WTC11 (cell line): Measurements from ENCODE around the gene GNAI3. TPM values are rescaled to one million over a fixed set of nuclear protein-coding genes. Genes with fewer than 3 reads are reported as not detected.

Experiments used
- ATAC-seq: fragments of 200-7000 bp; cut with Tn5 transposase; 2 replicates; pipeline ENCODE4 v1.10.0; 2021; ENCODE audit warnings: mild to moderate bottlenecking, moderate library complexity
- CTCF ChIA-PET: fragments of 300-600 bp; sonication (Branson Sonifier 250); formaldehyde crosslinking; loops from one replicate; lab custom pipeline; 2021; ENCODE audit warnings: antibody characterized with exemption; lab: Charles Lee
- POLR2A ChIA-PET: fragments of 350-600 bp; sonication (Branson Sonifier 250); formaldehyde crosslinking; loops from one replicate; lab custom pipeline; 2021; ENCODE audit warnings: antibody characterized with exemption; lab: Charles Lee
- DNase-seq: peaks from one replicate; pipeline ENCODE4 v3.0.0; 2021; ENCODE audit warnings: low spot score
- H3K27ac Mint-ChIP-seq: 2 replicates; pipeline ENCODE4 v1.8.0; 2021; ENCODE audit warnings: mixed read lengths
- H3K27me3 Mint-ChIP-seq: 2 replicates; pipeline ENCODE4 v1.8.0; 2021; ENCODE audit warnings: low read depth, mild to moderate bottlenecking, moderate library complexity, mixed read lengths
- H3K36me3 Mint-ChIP-seq: 2 replicates; pipeline ENCODE4 v1.8.0; 2021; ENCODE audit warnings: mixed read lengths
- H3K4me1 Mint-ChIP-seq: 2 replicates; pipeline ENCODE4 v1.8.0; 2022; ENCODE audit warnings: mixed read lengths
- H3K4me3 Mint-ChIP-seq: 2 replicates; pipeline ENCODE4 v1.8.0; 2021; ENCODE audit warnings: mild to moderate bottlenecking, moderate library complexity, mixed read lengths
- H3K9me3 Mint-ChIP-seq: 2 replicates; pipeline ENCODE4 v1.8.0; 2021; ENCODE audit warnings: mixed read lengths
- AR ChIP-seq: fragments of 250-450 bp; sonication (Bioruptor Pico); IDR thresholded peaks from 2 replicates; pipeline ENCODE4 v1.9.0; 2021; ENCODE audit warnings: mild to moderate bottlenecking
- E2F5 ChIP-seq: sonication (generic); formaldehyde crosslinking; IDR thresholded peaks from 2 replicates; pipeline ENCODE4 v1.8.1; 2022; ENCODE audit warnings: mild to moderate bottlenecking, moderate library complexity, missing genetic modification reagents
- ELF4 ChIP-seq: sonication (generic); formaldehyde crosslinking; IDR thresholded peaks from 2 replicates; pipeline ENCODE4 v1.8.1; 2022; ENCODE audit warnings: low read depth, mild to moderate bottlenecking, moderate library complexity, missing genetic modification reagents
- FOXJ3 ChIP-seq: sonication (generic); formaldehyde crosslinking; IDR thresholded peaks from 2 replicates; pipeline ENCODE4 v1.9.0; 2021; ENCODE audit warnings: missing genetic modification reagents, mild to moderate bottlenecking, borderline replicate concordance
- MYBL2 ChIP-seq: sonication (generic); formaldehyde crosslinking; IDR thresholded peaks from 2 replicates; pipeline ENCODE4 v1.8.1; 2023; ENCODE audit warnings: mild to moderate bottlenecking, moderate library complexity, missing genetic modification reagents
- NR1H2 ChIP-seq: sonication (generic); formaldehyde crosslinking; IDR thresholded peaks from 2 replicates; pipeline ENCODE4 v1.9.0; 2021; ENCODE audit warnings: mild to moderate bottlenecking, moderate library complexity, missing genetic modification reagents
- SOX15 ChIP-seq: fragments of 250-450 bp; sonication (Bioruptor Pico); IDR thresholded peaks from 2 replicates; pipeline ENCODE4 v1.9.0; 2021; ENCODE audit warnings: mild to moderate bottlenecking
- USF2 ChIP-seq: sonication (generic); formaldehyde crosslinking; IDR thresholded peaks from 2 replicates; pipeline ENCODE4 v1.8.1; 2023; ENCODE audit warnings: mild to moderate bottlenecking, missing genetic modification reagents, moderate library complexity
- ZNF263 ChIP-seq: sonication (generic); formaldehyde crosslinking; IDR thresholded peaks from 2 replicates; pipeline ENCODE4 v1.8.1; 2022; ENCODE audit warnings: low read depth, mild to moderate bottlenecking, moderate library complexity, missing genetic modification reagents
- ZNF416 ChIP-seq: fragments of 250-450 bp; sonication (Bioruptor Pico); IDR thresholded peaks from 2 replicates; pipeline ENCODE4 v1.9.0; 2021; ENCODE audit warnings: mild to moderate bottlenecking, inconsistent platforms
- ZNF532 ChIP-seq: fragments of 250-450 bp; sonication (Bioruptor Pico); IDR thresholded peaks from 2 replicates; pipeline ENCODE4 v1.9.0; 2021; ENCODE audit warnings: mild to moderate bottlenecking, borderline replicate concordance
- ZSCAN18 ChIP-seq: fragments of 250-450 bp; sonication (Bioruptor Pico); IDR thresholded peaks from 2 replicates; pipeline ENCODE4 v2.1.2; 2022; ENCODE audit warnings: mild to moderate bottlenecking, moderate library complexity
- total RNA-seq: library from RNA; stranded (reverse); gene quantifications from 3 replicates; pipeline ENCODE4 v1.2.3, GENCODE V29; 2021
- TF ChIP-seq, protein P1 (sequence below): fragments of 200-600 bp; IDR thresholded peaks from 2 replicates; pipeline ENCODE4 v1.8.0; 2022; ENCODE audit warnings: antibody characterized with exemption
- TF ChIP-seq, protein P2 (sequence below): fragments of 250-450 bp; sonication (Bioruptor Pico); IDR thresholded peaks from 2 replicates; pipeline ENCODE4 v1.9.0; 2021; ENCODE audit warnings: mild to moderate bottlenecking
- TF ChIP-seq, protein P3 (sequence below): sonication (generic); formaldehyde crosslinking; IDR thresholded peaks from 2 replicates; pipeline ENCODE4 v1.8.0; 2023; ENCODE audit warnings: missing genetic modification reagents, mild to moderate bottlenecking, borderline replicate concordance

GNAI3 gene
- total RNA-seq, 1 experiment from 2014 or later, result 7.2 TPM

GRCh38 chr1:109501644-109502363 lies 46.6 kb upstream of the GNAI3 start (continued):
- TF ChIP-seq, protein P1, sequence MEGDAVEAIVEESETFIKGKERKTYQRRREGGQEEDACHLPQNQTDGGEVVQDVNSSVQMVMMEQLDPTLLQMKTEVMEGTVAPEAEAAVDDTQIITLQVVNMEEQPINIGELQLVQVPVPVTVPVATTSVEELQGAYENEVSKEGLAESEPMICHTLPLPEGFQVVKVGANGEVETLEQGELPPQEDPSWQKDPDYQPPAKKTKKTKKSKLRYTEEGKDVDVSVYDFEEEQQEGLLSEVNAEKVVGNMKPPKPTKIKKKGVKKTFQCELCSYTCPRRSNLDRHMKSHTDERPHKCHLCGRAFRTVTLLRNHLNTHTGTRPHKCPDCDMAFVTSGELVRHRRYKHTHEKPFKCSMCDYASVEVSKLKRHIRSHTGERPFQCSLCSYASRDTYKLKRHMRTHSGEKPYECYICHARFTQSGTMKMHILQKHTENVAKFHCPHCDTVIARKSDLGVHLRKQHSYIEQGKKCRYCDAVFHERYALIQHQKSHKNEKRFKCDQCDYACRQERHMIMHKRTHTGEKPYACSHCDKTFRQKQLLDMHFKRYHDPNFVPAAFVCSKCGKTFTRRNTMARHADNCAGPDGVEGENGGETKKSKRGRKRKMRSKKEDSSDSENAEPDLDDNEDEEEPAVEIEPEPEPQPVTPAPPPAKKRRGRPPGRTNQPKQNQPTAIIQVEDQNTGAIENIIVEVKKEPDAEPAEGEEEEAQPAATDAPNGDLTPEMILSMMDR, result no peak

GRCh38 chr1:109502364-109502851 lies 46.0 kb upstream of the GNAI3 start:
- Mint-ChIP-seq H3K27me3 (peaks cover 8% of the 10 kb centered on the region), H3K9me3 (no peaks in the 10 kb centered on the region), H3K27ac (no peak overlapping the region), H3K4me3 (no peak overlapping the region), H3K36me3 (no peaks in the 10 kb centered on the region), H3K4me1 (peaks cover 27% of the 10 kb centered on the region)
- POLR2A ChIA-PET, result no interaction called here
- no peak for DNase-seq
- CTCF ChIA-PET, result interaction anchor here (0.8 to 2.1 kb wide), 4 partner anchors 8 to 44 kb away, joined by 3 to 13 read pairs (median 4); partner anchors contain the start of gene CYB561D1
- no peak for ATAC-seq
- TF ChIP-seq ELF4, result no peak
- TF ChIP-seq, protein P2, sequence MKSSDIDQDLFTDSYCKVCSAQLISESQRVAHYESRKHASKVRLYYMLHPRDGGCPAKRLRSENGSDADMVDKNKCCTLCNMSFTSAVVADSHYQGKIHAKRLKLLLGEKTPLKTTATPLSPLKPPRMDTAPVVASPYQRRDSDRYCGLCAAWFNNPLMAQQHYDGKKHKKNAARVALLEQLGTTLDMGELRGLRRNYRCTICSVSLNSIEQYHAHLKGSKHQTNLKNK (CRISPR knock-in tag), result no peak
- no peak for TF ChIP-seq ZNF532 (CRISPR knock-in tag)
- TF ChIP-seq, protein P3, sequence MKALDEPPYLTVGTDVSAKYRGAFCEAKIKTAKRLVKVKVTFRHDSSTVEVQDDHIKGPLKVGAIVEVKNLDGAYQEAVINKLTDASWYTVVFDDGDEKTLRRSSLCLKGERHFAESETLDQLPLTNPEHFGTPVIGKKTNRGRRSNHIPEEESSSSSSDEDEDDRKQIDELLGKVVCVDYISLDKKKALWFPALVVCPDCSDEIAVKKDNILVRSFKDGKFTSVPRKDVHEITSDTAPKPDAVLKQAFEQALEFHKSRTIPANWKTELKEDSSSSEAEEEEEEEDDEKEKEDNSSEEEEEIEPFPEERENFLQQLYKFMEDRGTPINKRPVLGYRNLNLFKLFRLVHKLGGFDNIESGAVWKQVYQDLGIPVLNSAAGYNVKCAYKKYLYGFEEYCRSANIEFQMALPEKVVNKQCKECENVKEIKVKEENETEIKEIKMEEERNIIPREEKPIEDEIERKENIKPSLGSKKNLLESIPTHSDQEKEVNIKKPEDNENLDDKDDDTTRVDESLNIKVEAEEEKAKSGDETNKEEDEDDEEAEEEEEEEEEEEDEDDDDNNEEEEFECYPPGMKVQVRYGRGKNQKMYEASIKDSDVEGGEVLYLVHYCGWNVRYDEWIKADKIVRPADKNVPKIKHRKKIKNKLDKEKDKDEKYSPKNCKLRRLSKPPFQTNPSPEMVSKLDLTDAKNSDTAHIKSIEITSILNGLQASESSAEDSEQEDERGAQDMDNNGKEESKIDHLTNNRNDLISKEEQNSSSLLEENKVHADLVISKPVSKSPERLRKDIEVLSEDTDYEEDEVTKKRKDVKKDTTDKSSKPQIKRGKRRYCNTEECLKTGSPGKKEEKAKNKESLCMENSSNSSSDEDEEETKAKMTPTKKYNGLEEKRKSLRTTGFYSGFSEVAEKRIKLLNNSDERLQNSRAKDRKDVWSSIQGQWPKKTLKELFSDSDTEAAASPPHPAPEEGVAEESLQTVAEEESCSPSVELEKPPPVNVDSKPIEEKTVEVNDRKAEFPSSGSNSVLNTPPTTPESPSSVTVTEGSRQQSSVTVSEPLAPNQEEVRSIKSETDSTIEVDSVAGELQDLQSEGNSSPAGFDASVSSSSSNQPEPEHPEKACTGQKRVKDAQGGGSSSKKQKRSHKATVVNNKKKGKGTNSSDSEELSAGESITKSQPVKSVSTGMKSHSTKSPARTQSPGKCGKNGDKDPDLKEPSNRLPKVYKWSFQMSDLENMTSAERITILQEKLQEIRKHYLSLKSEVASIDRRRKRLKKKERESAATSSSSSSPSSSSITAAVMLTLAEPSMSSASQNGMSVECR (CRISPR knock-in tag), result no peak
- TF ChIP-seq MYBL2, result no peak
- TF ChIP-seq ZSCAN18 (CRISPR knock-in tag), result no peak
- TF ChIP-seq E2F5 (CRISPR knock-in tag), result no peak
- TF ChIP-seq NR1H2, result no peak
- no peak for TF ChIP-seq FOXJ3 (CRISPR knock-in tag)
- no peak for TF ChIP-seq USF2 (CRISPR knock-in tag)
- no peak for TF ChIP-seq SOX15 (CRISPR knock-in tag)
- TF ChIP-seq ZNF263 (CRISPR knock-in tag), result no peak
- no peak for TF ChIP-seq AR (CRISPR knock-in tag)
- no peak for TF ChIP-seq ZNF416 (CRISPR knock-in tag)
